HPDE6-E6E7 (cell line): ENCODE measurements around the gene HIGD2B.
"Not testable (repeated sequence)": the region's sequence is repeated elsewhere in the genome, so short reads cannot be mapped to it uniquely, and the experiment has no call there.

Experiments
- DNase-seq: peaks from one replicate; pipeline ENCODE4 v3.0.0; 2011; ENCODE audit warnings: missing footprints; ENCODE audit errors: extremely low spot score

Gene HIGD2B, protein sequence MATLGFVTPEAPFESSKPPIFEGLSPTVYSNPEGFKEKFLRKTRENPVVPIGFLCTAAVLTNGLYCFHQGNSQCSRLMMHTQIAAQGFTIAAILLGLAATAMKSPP

GRCh38 chr15:72685925-72686794 is at the start of gene HIGD2B, which contains the start of gene BBS4:
Gene HIGD2B (minus strand): TSS chr15:72686182. CDS start chr15:72676374, 9,808 bp downstream.
Gene BBS4 (plus strand): TSS chr15:72686207. CDS start chr15:72686228, 21 bp downstream.
- DNase-seq: peak; percentile 83

DNA sequence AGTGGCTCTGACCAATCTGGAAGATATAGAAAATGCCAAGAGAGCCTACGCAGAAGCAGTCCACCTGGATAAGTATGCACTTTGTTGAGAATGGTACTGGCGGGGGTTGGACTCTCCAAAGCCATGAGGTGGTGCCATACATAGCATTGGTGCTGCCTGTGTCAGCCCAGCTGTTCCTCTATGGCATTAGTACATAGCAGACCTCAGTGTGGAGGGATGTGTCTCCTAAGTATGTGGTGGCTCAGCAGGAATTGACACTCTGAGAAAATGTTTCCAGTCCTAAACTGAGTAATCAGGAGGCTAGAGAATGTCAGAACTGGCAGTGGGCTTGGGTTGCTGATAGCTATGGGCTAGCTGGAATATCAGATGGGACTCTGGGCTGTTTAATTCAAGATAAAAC is 49.1 kb upstream of the HIGD2B start:
- no peak for DNase-seq

GRCh38 chr15:72733941-72734738 is 48.2 kb upstream of the HIGD2B start:
- DNase-seq: no peak

DNA sequence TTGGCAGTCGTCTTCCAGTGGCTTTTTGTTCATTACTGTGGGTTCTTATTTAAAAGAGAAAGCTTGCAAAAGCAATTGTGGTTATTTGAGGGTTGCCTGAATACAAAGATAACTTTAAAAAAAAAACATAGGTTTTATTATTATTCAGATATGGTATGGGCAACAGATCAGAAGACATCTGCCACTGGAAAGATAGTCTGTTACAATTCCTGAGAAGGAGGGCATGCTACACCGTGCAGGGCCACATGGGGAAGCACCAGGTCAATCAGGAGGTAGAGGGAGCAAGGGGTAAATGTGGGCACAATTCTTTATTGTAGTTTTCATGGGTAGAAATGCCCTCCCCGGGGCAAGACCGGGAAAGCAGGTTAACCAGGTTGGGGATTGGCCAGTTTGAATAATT is 46.5 kb upstream of the HIGD2B start:
- DNase-seq: no peak

DNA sequence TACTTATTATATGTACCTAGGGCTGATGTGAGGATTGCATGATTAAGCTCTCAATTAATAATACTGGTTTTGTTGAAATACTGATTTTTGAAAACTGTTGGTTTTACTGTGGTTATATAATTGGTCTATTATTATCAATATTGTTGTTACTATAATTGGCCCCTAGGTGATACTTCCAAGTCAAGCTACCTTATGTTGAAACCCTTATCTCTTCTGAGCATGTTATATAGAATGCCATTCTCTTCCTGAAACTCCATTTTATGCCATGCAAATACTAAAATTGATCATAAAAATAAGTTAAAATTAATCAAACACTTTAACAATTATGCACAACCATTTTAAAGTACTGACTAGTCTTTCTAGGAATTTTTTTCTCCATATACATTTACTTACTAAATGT is 46.1 kb upstream of the HIGD2B start:
- DNase-seq: no peak

- no peak for DNase-seq
Measured at GRCh38 chr15:72728821-72729220, 42.8 kb upstream of the HIGD2B start.

- not testable (repeated sequence) for DNase-seq
Measured at GRCh38 chr15:72728249-72728648, 42.3 kb upstream of the HIGD2B start.

GRCh38 chr15:72727154-72727553 is 41.2 kb upstream of the HIGD2B start:
- DNase-seq: no peak

DNA sequence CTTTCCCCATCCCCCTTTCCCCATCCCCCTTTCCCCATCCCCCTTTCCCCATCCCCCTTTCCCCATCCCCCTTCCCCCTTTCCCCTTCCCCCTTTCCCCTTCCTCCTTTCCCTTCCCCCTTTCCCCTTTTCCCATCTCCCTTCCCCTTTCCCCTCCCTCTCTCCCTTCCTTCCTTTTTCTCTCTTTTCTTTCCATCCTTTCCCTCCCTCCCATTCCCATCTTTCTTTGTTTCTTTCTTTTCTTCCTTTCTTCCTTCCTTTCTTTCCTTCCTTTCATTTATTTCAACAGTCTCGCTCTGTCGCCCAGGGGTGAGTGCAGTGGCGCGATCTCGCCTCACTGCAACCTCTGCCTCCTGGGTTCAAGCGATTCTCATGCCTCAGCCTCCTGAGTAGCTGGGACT is 39.9 kb upstream of the HIGD2B start:
- not testable (repeated sequence) for DNase-seq

DNA sequence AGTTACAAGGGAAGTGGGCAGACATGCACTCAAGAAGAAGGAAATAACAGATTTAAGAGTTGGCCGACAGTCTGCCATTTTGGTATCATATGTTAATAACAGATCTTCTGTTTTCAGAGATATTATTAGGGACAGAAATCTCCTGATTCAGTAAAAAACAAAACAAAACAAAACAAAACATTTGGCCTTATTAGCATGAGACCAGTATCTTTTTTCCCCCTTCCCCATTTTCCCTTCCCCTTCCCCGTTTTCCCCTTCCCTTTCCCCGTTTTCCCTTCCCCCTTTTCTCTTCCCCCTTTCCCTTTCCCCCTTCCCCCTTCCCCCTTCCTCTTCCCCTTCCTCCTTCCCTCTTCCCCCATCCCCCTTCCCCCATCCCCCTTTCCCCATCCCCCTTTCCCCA is 39.5 kb upstream of the HIGD2B start:
- no peak for DNase-seq

GRCh38 chr15:72724028-72724427 is 38.0 kb upstream of the HIGD2B start:
- DNase-seq: no peak

- peak; percentile 19 for DNase-seq
Measured at GRCh38 chr15:72722071-72722696, 36.2 kb upstream of the HIGD2B start.

DNA sequence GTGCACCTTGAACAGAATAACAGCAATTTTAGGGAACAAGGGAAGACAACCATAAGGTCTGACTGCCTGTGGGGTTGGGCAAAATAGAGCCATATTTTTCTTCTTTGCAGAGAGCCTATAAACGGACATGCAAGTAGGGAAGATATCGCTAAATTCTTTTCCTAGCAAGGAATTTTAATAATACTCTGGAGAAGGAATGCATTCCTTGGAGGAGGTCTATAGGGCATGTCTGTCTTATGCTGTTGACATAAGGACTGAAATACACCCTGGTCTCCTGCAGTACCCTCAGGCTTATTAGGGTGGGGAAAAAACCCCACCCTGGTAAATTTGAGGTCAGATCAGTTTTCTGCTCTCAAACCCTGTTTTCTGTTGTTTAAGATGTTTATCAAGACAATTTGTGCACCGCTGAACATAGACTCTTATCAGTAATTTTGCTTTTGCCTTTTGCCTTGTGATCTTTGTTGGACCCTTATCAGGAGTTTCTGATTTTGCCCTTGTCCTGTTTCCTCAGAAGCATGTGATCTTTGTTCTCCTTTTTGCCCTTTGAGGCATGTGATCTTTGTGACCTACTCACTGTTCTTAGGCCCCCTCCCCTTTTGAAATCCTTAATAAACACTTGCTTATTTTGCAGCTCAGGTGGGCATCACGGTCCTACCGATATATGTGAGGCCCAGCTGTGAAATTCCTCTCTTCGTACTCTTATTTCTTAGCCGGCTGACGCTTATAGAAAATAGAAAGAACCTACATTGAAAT is 22.7 kb upstream of the HIGD2B start:
- not testable (repeated sequence) for DNase-seq

DNA sequence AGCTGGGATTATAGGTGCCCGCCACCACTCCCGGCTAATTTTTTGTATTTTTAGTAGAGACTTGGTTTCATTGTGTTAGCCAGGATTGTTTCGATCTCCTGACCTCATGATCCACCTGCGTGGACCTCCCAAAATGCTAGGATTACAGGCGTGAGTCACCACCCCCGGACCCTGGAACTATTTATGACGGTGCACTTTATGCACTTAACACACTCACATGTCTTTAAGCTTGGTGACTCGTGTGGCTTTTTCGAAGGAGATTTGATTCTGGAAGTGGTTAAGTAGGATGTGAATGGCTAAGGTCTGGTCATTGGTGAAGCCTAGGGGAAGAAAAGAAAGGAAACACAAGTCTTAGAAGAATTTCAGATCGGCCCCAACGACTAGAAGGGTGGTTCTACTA is 20.3 kb upstream of the HIGD2B start:
- DNase-seq: no peak

- no peak for DNase-seq
Measured at GRCh38 chr15:72700076-72700475, 14.1 kb upstream of the HIGD2B start.

DNA sequence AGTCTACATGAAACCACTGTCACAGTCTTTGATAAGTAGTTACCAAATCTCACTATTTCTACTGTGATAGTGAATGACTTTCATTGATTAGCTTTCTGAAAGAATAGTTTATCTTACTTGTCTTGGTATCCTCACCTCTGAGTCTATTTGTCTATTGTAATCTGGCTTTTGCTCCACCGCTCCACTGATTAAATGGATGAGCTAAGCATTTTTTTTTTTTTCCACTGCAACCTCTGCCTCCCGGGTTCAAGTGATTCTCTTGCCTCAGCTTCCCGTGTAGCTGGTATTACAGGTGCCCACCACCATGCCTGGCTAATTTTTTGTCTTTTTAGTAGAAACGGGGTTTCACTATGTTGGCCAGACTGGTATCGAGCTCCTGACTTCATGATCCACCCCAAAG is 13.0 kb upstream of the HIGD2B start:
- no peak for DNase-seq

GRCh38 chr15:72690938-72691337 is 5.0 kb upstream of the HIGD2B start:
- no peak for DNase-seq

GRCh38 chr15:72688697-72689096 is 2.7 kb upstream of the HIGD2B start:
- no peak for DNase-seq

GRCh38 chr15:72685301-72685924 is 569 bp downstream of the HIGD2B start:
- DNase-seq: no peak

DNA sequence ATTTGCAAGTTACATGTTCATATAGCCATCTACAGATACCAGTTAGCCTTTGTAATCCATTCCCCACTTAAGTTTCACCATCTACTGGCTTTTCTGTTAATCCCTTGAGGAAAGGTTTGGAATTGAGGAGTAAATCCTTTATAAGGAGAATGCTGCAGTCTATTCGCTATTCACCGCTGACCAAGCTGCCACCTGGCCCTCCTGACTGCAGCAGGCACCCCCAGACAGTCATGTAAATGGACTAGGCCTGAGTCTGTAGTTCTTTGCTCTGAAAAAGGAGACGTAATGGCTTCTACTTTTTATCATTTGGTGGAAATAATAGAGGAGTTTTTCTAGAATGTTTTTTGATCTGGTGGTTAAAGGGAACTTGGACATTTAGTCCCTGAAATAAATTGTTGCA is 3.2 kb downstream of the HIGD2B start:
- no peak for DNase-seq

- DNase-seq: no peak
Measured at GRCh38 chr15:72680931-72681330, 5.1 kb downstream of the HIGD2B start.
